CD4-positive, alpha-beta T cell (primary cell): ENCODE data around the gene SCNN1G. TPM values are rescaled to one million over a fixed set of nuclear protein-coding genes. Genes with fewer than 3 reads are reported as not detected.

Experiments
- ATAC-seq: fragments of 200-7000 bp; cut with Tn5 transposase; one replicate; pipeline ENCODE4 v1.10.0; 2022; ENCODE audit warnings: mild to moderate bottlenecking; ENCODE audit not compliant: poor library complexity
- CTCF ChIA-PET: fragments of 350-600 bp; sonication (Branson Sonifier 250); formaldehyde crosslinking; loops from one replicate; lab custom pipeline; 2021; ENCODE audit warnings: antibody characterized with exemption, inconsistent platforms; lab: Charles Lee
- POLR2A ChIA-PET: fragments of 350-600 bp; sonication (Branson Sonifier 250); formaldehyde crosslinking; loops from one replicate; lab custom pipeline; 2021; ENCODE audit warnings: antibody characterized with exemption, inconsistent platforms; lab: Charles Lee
- DNase-seq, 14 experiments: peaks; one replicate each; pipeline ENCODE4 v3.0.0-alpha.2; 2013 to 2020; ENCODE audit warnings: mixed read lengths in 2 of 14
- H3K27ac ChIP-seq, 2 donors: one replicate each; pipeline versions ENCODE4 v1.5.1 to v1.7.0; 2013; ENCODE audit warnings: low read length in 2 of 2, low read depth in 1 of 2, mild to moderate bottlenecking in 1 of 2
- H3K27me3 ChIP-seq, 2 experiments: 1 replicate in 1 of 2; 2 replicates in 1 of 2; pipeline versions ENCODE4 v1.6.1 to v1.7.0; 2013; ENCODE audit warnings: low read length in 2 of 2, control low read depth in 1 of 2, mild to moderate bottlenecking in 1 of 2, moderate library complexity in 1 of 2; ENCODE audit not compliant: insufficient read depth in 2 of 2, control insufficient read depth in 1 of 2
- H3K36me3 ChIP-seq: one replicate; pipeline ENCODE4 v1.6.1; 2013; ENCODE audit warnings: low read length, control low read depth; ENCODE audit not compliant: insufficient read depth
- H3K4me1 ChIP-seq: one replicate; pipeline ENCODE4 v1.6.1; 2013; ENCODE audit warnings: low read length, control low read depth; ENCODE audit not compliant: insufficient read depth
- H3K4me3 ChIP-seq: one replicate; pipeline ENCODE4 v1.5.1; 2013; ENCODE audit warnings: mild to moderate bottlenecking, low read length, moderate library complexity
- H3K9me3 ChIP-seq, 2 experiments: 1 replicate in 1 of 2; 2 replicates in 1 of 2; pipeline versions ENCODE4 v1.6.1 to v1.7.0; 2013; ENCODE audit warnings: low read length in 2 of 2, mild to moderate bottlenecking in 2 of 2, control low read depth in 1 of 2, moderate library complexity in 1 of 2; ENCODE audit not compliant: control insufficient read depth in 1 of 2, insufficient read depth in 1 of 2
- H3K27ac Mint-ChIP-seq: one replicate; pipeline ENCODE4 v1.8.0; 2020; ENCODE audit warnings: mixed read lengths
- H3K27me3 Mint-ChIP-seq: one replicate; pipeline ENCODE4 v1.8.0; 2021; ENCODE audit warnings: mixed read lengths
- H3K36me3 Mint-ChIP-seq: one replicate; pipeline ENCODE4 v1.8.0; 2021; ENCODE audit warnings: low read depth, mixed read lengths
- H3K4me1 Mint-ChIP-seq: one replicate; pipeline ENCODE4 v1.8.0; 2021; ENCODE audit warnings: low read depth, mixed read lengths
- H3K4me3 Mint-ChIP-seq: one replicate; pipeline ENCODE4 v1.8.0; 2020; ENCODE audit warnings: mild to moderate bottlenecking, mixed read lengths
- H3K9me3 Mint-ChIP-seq: one replicate; pipeline ENCODE4 v1.8.0; 2020; ENCODE audit warnings: mixed read lengths
- intact Hi-C, 2 experiments: fragments of 100-400 bp; cut with DNase I in 1 of 2; cut with micrococcal nuclease in 1 of 2; formaldehyde crosslinking; loops; one replicate each; pipeline versions ENCODE4 v1.15.1 to v1.9.0; 2023 to 2025; cut with DNase I, micrococcal nuclease
- total RNA-seq, 174 experiments: library from RNA in 2 of 174; stranded (reverse) in 2 of 174; gene quantifications; one replicate each; pipeline ENCODE4 v1.2.3 and lab custom pipeline; 2021 to 2026
- TF ChIP-seq, protein P1 (sequence below): fragments of 200-600 bp; IDR thresholded peaks from one replicate; pipeline ENCODE4 v1.8.0; 2022; ENCODE audit warnings: antibody characterized with exemption, mild to moderate bottlenecking

The SCNN1G gene
- total RNA-seq, 2 experiments from 2014 or later, result not detected

DNA sequence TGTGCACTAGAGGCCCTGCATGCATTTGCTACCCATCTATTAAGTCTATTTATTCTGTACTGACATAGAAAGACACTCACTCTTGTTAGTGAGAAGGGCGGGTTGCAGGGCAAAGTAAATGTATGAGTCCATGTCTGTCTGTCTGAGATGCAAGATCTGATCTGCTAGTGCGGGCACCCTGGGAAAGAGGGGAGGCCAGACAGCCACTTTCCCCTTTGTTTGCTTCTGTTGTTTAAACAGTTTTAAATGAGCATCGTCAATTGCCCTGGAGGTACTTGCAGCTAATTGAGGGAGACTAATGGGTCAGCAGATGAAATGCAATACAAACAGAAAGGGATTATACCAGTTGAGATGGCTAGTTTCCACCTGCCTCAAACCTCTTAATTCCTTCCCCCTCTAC is 24.9 kb downstream of the SCNN1G start:
- DNase-seq (no peak), ATAC-seq (no peak)
- Mint-ChIP-seq H3K4me1 (no peaks in the 10 kb centered on the region), H3K9me3 (no peaks in the 10 kb centered on the region), H3K36me3 (no peaks in the 10 kb centered on the region), H3K4me3 (no peak overlapping the region), H3K27me3 (peaks cover 42% of the 10 kb centered on the region), H3K27ac (no peak overlapping the region)
- TF ChIP-seq, protein P1, sequence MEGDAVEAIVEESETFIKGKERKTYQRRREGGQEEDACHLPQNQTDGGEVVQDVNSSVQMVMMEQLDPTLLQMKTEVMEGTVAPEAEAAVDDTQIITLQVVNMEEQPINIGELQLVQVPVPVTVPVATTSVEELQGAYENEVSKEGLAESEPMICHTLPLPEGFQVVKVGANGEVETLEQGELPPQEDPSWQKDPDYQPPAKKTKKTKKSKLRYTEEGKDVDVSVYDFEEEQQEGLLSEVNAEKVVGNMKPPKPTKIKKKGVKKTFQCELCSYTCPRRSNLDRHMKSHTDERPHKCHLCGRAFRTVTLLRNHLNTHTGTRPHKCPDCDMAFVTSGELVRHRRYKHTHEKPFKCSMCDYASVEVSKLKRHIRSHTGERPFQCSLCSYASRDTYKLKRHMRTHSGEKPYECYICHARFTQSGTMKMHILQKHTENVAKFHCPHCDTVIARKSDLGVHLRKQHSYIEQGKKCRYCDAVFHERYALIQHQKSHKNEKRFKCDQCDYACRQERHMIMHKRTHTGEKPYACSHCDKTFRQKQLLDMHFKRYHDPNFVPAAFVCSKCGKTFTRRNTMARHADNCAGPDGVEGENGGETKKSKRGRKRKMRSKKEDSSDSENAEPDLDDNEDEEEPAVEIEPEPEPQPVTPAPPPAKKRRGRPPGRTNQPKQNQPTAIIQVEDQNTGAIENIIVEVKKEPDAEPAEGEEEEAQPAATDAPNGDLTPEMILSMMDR, result no peak
- H3K36me3 ChIP-seq, result no peaks in the 10 kb centered on the region
- ChIA-PET CTCF (no interaction called here), POLR2A (no interaction called here)
- intact Hi-C loops, result no loop called here
- H3K4me3 ChIP-seq, result no peak overlapping the region
- no peak overlapping the region for H3K27ac ChIP-seq
- no peaks in the 10 kb centered on the region for H3K4me1 ChIP-seq
- H3K27me3 ChIP-seq, result peaks cover 4 to 5% of the 10 kb centered on the region in 2 experiments
- H3K9me3 ChIP-seq, result peaks cover 0 to 8% of the 10 kb centered on the region in 2 experiments

DNA sequence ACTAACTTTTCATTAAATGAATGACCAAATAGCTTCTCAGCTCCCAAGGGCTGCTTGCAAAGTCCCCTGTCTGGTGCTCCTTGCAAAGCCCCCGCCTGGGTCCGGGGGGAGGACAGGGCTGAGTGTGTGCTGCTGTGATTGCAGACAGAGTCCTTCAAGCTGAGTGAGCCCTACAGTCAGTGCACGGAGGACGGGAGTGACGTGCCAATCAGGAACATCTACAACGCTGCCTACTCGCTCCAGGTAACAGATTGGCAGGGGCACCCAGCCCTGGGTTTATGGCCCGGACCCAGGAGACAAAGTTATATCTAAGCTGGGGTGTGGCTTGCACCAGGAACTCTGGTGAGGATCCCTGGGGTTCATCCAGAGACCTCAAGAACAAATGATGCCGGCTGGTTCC is 27.1 kb downstream of the SCNN1G start:
- TF ChIP-seq, protein P1, result no peak
- DNase-seq, result no peak
- Mint-ChIP-seq H3K4me3 (no peak overlapping the region), H3K4me1 (no peaks in the 10 kb centered on the region), H3K27me3 (peaks cover 45% of the 10 kb centered on the region), H3K9me3 (no peaks in the 10 kb centered on the region), H3K36me3 (no peaks in the 10 kb centered on the region), H3K27ac (no peak overlapping the region)
- Histone ChIP-seq H3K4me1 (no peaks in the 10 kb centered on the region), H3K27me3 (peaks cover 2 to 5% of the 10 kb centered on the region in 2 experiments), H3K9me3 (peaks cover 0 to 13% of the 10 kb centered on the region in 2 experiments), H3K36me3 (no peaks in the 10 kb centered on the region), H3K4me3 (no peak overlapping the region), H3K27ac (no peak overlapping the region)
- intact Hi-C loops, result no loop called here
- POLR2A ChIA-PET, result no interaction called here
- CTCF ChIA-PET, result no interaction called here
- ATAC-seq, result no peak

DNA sequence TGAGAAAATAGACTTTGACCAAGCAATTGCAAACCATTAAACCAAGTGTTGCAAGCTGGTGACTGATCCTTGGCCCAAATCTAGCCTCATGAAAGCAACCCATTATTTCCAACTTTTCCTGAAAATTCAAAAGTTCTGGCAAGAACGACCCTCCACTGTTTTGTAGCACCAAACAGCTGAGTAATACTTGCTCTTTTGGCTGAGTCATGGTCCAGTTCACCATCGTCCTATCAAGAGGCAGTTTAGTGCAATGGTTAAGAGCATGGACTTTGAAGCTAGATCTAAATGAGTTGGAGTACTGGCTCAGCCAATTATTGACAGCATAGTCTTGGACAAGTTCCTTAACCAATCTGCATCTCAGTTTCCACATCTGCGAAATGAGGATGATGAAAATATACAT is 31.3 kb downstream of the SCNN1G start:
- H3K27me3 Mint-ChIP-seq, result peaks cover 39% of the 10 kb centered on the region
- no peaks in the 10 kb centered on the region for H3K36me3 ChIP-seq
- peaks cover 0 to 4% of the 10 kb centered on the region in 2 experiments for H3K27me3 ChIP-seq
- no peaks in the 10 kb centered on the region for H3K4me1 Mint-ChIP-seq
- H3K4me1 ChIP-seq, result no peaks in the 10 kb centered on the region
- no peak overlapping the region for H3K27ac Mint-ChIP-seq
- ChIA-PET POLR2A (no interaction called here), CTCF (no interaction called here)
- DNase-seq, result no peak
- intact Hi-C loops, result no loop called here
- TF ChIP-seq, protein P1, result no peak
- peaks cover 0 to 13% of the 10 kb centered on the region in 2 experiments for H3K9me3 ChIP-seq
- H3K36me3 Mint-ChIP-seq, result no peaks in the 10 kb centered on the region
- no peak overlapping the region for H3K4me3 Mint-ChIP-seq
- H3K4me3 ChIP-seq, result no peak overlapping the region
- H3K27ac ChIP-seq, result no peak overlapping the region
- no peak for ATAC-seq
- no peaks in the 10 kb centered on the region for H3K9me3 Mint-ChIP-seq
